HL-60/S4 treated with retinoic acid at 250 ng/mL for 4 days and 3 days (cell line): Measurements from ENCODE around the gene PIP5K1C.
"Not testable (repeated sequence)": the region's sequence is repeated elsewhere in the genome, so short reads cannot be mapped to it uniquely, and the experiment has no call there.

ENCODE experiments used
- in situ Hi-C: fragments of 300-500 bp; cut with MboI; formaldehyde crosslinking; loops from 2 replicates; pipeline ENCODE4 v1.7.0; 2022; ENCODE audit warnings: low sequenced_read_pairs

Gene PIP5K1C

DNA sequence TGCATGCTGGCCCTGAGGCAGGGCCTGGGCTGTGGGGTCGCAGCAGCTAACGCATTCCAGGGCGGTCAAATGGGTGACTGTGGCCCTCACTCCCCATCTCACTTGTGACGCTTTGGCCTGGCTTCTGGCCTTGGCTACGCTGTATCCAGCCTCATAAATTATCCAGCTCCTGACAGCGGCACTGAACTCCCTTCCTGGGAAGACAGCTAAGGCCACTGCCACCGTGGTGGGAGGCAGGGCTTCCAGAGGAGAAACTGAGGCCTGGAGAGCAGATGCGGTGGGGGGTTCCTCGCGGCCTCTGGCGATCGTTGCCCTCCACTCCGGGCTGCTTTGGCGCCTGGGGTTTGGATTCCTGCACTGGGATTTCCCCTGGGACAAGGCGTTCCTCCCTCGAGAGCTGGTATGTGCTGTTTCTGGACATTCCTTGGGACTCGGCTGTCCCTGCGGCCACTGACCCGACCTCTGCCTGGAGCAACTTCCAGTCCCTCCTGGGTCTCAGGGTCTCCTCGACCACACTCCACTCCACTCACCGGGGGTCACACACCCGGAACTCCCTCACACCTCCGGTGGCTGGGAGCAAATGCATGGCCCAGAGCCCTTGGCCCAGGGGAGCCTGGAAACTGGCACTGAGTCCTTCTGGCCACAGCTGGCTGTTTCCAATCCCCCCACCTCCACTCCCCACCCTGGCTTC lies 97.0 kb downstream of the PIP5K1C start:
- in situ Hi-C loops, result no loop called here

- in situ Hi-C loops, result no loop called here
Measured at GRCh38 chr19:3601021-3601420, 99.2 kb downstream of the PIP5K1C start.

- in situ Hi-C loops, result no loop called here
Measured at GRCh38 chr19:3599776-3600187, 100.5 kb downstream of the PIP5K1C start.

GRCh38 chr19:3595521-3596061 lies 104.7 kb downstream of the PIP5K1C start:
- in situ Hi-C loops, result no loop called here

- in situ Hi-C loops, result no loop called here
Measured at GRCh38 chr19:3593156-3593555, 107.1 kb downstream of the PIP5K1C start.

DNA sequence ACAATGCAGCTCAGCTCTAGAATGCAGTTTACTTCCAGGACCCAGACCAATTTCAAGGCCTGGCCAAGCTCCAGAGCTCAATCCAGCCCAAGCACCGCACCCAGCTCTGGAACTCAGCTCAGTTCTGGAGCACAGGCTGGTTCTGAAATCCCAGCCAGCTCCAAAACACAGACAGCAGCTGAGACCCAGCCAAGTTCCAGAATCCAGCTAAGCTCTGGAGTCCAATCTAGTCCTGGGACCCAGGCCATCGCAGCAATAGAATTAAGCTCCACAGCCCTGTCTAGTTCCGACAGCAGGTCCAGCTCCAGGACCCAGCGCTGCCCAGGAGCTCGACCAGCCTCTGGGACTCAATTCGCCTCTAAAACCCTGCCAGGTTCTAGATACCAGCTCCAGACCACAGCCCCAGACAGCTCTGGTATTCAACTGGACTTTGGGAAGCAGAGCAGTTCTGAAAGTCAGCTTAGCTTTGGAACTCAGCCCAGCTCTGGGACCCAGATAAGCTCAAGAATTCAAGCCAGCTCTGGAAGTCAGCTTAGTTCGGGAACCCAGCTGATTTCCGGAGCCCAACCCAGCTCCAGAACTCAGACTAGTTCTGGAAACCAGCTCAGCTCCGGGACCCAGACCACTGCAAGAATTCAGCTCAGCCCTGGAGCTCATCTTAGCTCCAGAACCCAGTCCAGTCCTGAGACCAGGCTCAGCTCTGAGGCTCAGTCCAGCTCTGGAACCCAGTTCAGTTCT lies 108.2 kb downstream of the PIP5K1C start:
- in situ Hi-C loops, result no loop called here

- in situ Hi-C loops, result no loop called here
Measured at GRCh38 chr19:3590991-3591659, 109.1 kb downstream of the PIP5K1C start.

DNA sequence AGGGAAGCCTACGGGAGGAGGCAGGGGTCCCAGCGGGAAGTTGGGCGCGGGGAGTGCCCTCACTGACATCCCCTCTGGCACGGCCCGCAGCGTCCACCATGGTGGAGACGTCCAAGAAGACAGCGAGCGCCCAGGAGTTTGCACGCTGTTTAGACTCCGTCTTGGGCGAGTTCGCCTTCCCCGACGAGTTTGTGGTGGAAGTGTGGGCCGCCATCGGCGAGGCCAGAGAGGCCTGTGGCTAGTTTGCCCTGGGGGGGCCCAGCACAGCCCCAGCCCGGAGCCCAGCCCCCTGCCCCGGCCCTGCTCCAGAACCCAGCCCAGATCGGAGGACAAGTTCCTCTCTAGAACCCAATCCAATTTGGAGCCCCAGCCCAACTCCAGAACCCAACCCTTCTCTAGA lies 110.3 kb downstream of the PIP5K1C start:
- in situ Hi-C loops, result no loop called here

GRCh38 chr19:3589439-3589838 lies 110.8 kb downstream of the PIP5K1C start:
- in situ Hi-C loops, result no loop called here

GRCh38 chr19:3586707-3587346 lies 113.4 kb downstream of the PIP5K1C start:
- in situ Hi-C loops, result no loop called here

- in situ Hi-C loops, result no loop called here
Measured at GRCh38 chr19:3586127-3586626, 114.1 kb downstream of the PIP5K1C start.

- in situ Hi-C loops, result no loop called here
Measured at GRCh38 chr19:3585301-3586126, 114.8 kb downstream of the PIP5K1C start, which contains the start of gene GIPC3. Gene GIPC3 (plus strand): TSS chr19:3585478. CDS start chr19:3585598, 120 bp downstream.

DNA sequence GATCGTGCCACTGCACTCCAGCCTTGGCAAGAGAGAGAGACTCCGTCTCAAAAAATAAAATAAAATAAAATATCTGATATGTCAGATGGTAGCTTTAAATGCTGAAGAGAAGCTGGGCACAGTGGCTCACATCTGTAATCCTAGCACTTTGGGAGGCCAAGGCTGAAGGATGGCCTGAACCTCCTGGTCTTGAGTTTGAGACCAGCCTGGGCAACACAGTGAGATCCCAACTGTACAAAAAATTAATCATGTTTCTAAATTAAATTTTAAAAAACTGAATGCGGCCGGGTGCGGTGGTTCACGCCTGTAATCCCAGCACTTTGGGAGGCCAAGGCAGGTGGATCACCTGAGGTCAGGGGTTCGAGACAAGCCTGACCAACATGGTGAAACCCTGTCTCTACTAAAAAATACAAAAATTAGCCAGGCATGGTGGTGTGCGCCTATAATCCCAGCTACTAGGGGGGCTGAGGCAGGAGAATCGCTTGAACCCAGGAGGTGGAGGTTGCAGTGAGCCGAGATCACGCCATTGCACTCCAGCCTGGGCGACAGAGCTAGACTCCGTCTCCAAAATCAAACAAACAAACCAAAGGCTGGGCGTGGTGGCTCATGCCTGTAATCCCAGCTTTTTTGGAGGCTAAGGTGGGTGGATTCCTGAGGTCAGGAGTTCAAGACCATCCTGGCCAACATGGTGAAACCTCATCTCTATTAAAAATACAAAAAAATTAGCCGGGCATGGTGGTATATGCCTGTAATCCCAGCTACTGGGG lies 116.0 kb downstream of the PIP5K1C start:
- in situ Hi-C loops, result not testable (repeated sequence)

DNA sequence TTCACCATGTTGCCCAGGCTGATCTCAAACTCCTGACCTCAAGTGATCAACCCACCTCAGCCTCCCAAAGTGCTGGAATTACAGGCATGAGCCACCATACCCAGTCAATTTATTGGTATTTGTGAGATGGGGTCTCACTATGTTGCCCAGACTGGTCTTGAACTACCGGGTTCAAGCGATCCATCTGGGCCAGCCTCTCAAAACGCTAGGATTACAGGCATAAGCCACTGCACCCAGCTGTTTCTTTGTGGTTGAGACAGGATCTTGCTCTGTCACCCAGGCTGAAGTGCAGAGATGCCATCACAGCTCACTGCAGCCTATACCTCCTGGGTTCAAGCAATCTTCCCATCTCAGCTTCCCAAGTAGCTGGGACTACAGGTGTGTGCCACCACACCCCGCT lies 118.5 kb downstream of the PIP5K1C start:
- in situ Hi-C loops, result not testable (repeated sequence)
